GM12801 (cell line): ENCODE data around the gene RPAP3.

Experiments used
- TF ChIP-seq, protein P1 (sequence below): IDR thresholded peaks from one replicate; pipeline ENCODE4 v1.5.1; 2011; ENCODE audit warnings: control low read depth; ENCODE audit not compliant: insufficient read length; ENCODE audit errors: extremely low read depth

RPAP3 gene

DNA sequence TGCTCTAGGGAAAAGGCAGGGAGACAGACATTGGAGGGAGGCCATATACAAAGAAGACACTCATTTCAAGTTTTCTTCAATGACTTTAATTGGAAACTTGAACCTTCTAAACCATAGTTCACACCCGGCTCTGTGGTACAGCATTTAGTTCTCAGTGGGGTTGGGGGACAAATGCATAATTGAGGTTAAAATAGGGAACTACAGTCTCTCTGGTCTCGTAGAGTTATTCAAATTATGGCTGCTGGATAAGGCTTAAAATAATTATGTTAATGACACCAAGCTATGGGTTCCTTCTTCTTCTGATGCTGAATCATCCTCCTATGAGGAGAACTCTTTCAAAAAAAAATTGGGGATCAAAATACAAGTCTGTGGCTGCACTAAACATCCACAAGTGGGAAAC is 3.8 kb upstream of the RPAP3 start:
- TF ChIP-seq, protein P1, sequence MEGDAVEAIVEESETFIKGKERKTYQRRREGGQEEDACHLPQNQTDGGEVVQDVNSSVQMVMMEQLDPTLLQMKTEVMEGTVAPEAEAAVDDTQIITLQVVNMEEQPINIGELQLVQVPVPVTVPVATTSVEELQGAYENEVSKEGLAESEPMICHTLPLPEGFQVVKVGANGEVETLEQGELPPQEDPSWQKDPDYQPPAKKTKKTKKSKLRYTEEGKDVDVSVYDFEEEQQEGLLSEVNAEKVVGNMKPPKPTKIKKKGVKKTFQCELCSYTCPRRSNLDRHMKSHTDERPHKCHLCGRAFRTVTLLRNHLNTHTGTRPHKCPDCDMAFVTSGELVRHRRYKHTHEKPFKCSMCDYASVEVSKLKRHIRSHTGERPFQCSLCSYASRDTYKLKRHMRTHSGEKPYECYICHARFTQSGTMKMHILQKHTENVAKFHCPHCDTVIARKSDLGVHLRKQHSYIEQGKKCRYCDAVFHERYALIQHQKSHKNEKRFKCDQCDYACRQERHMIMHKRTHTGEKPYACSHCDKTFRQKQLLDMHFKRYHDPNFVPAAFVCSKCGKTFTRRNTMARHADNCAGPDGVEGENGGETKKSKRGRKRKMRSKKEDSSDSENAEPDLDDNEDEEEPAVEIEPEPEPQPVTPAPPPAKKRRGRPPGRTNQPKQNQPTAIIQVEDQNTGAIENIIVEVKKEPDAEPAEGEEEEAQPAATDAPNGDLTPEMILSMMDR = no peak

DNA sequence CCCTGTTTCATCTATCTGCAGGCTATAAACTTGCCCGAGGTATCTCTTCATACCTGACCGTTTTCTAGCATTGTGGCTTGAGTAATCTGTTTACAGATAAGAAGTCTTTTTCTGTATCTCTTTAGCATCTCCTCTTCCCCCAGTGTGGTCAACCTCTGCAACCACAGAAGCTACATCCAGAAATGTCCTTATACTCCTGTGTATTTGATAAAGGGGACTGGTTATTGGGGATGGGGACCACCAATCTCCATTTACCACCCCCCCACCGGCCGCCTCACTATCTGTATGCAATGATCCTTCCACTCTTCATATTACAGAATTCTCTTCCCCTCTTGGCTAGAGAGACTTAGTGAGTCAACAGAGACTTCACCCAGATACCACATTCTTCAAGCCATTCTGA is 3.4 kb upstream of the RPAP3 start:
- TF ChIP-seq, protein P1 = no peak

DNA sequence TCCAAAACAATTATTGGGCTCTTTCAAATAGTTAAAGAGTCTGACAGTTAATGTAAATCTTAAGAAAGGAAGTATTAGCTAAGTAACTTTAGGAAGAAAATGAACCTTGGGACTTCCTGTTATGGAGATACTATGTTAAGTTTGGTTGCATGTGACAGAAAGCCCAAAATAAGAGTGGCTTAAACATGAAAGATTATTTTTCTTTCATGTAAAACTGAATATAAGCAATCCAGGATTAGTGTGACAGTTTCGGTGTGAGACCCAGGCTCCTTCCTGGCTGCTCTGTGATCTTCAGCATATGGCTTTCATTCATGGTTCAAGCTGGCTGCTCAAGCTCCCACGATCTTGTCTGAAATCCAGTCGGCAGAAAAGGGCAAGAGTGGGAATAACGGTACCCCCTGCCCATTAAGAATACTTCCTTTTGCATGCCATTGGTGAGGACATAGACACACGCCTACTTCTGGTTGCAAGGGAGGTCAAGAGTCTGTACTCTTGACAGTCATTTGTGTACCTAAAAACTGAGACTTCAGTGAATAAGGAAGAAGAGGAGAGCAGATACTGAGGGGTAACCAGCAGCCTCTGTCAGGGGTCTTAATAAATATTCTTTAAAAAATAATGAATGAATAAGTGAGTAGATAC is 2.2 kb upstream of the RPAP3 start:
- TF ChIP-seq, protein P1 = no peak

DNA sequence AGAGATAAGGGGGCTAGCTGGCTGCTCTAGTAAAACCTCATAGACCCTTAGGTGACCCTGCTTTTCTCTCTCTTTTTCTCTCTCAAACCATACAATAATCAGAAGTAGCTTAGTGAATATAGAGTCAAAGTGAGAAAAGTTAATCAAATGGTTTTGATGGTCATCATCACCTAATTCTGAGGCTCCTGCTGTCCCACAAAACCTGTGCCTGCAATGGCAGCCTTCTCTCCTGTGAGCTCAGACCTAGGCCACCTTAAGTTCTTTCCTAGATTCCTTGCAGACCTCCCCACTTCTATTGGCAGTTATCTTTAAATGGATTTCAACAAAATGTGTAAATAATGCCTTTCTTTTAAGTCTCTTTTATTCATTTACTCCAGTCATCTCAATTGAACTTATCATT is 1.5 kb upstream of the RPAP3 start:
- TF ChIP-seq, protein P1 = no peak

DNA sequence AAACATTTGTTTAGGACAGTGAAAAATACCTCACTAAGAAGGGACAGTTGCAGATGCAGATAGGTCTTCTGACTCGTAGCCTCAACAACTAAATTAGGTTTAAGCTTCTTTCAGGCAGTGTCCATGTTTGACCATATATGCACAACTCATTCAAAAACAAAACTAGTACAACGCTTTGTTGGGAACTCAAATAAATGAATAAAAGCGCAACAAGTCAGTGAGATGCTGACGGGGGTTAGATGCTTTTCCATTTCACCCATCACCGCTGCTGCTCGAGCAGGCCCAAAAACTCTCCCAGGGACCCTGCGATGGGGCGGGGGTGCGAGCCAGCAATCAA is 633 bp downstream of the RPAP3 start:
- TF ChIP-seq, protein P1 = no peak

DNA sequence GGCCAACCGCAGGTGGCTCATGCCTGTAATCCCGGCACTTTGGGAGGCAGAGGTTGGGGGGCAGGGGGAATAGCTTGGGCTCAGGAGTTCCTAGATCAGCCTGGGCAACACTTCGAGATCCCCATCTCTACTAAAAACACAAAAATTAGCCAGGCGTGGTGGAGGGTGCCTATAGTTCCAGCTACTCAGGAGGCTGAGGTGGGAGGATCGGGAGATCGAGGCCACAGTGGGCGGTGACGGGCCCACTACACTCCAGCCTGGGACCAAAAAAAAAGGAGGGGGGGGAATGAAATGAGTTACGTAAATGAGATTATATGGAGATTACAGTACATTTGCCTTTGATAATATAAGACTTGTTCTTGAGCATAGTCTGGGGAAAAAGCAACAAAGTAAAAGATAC is 1.1 kb downstream of the RPAP3 start:
- TF ChIP-seq, protein P1 = no peak

DNA sequence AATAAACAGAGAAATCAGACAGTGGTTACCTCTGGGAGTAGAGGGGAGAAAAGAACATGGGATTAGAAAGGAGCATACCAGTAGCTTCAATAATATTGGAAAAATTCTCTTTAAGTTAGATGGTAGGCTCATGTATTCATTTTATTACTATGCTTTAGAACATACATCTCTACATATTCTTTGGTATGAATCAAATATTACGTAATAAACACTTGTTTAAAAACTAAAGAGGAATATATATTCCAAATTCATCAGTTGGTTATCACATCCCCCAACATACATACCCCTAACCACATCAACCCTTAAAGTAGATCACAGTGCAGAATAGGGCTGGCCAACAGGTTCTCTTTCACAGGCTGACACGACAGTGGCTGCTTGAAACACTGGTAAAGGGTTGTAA is 5.6 kb downstream of the RPAP3 start:
- TF ChIP-seq, protein P1 = no peak

DNA sequence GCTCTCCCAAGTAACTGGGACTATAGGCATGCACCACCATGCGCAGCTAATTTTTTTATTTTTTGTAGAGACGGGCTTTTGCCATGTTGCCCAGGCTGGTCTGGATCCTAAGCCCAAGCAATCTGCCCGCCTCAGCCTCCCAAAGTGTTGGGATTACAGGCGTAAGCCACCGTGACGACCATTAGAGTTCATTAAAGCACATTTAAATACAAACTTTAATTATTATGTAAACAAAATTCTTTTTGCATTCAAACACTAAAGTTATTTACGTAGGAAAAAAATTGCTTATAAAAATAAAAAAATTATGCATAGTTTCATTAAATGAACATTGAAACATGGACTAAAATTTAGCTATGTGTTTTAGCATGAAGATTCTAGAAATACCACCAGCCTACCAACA is 7.2 kb downstream of the RPAP3 start:
- TF ChIP-seq, protein P1 = no peak
